ENCODE results near the gene KRTAP5-4. TPM values are rescaled to one million over a fixed set of nuclear protein-coding genes. Genes with fewer than 3 reads are reported as not detected.
"Not testable (repeated sequence)": the region's sequence is repeated elsewhere in the genome, so short reads cannot be mapped to it uniquely, and the experiment has no call there.

Gene KRTAP5-4
- total RNA-seq, 1 donor, result not detected

DNA sequence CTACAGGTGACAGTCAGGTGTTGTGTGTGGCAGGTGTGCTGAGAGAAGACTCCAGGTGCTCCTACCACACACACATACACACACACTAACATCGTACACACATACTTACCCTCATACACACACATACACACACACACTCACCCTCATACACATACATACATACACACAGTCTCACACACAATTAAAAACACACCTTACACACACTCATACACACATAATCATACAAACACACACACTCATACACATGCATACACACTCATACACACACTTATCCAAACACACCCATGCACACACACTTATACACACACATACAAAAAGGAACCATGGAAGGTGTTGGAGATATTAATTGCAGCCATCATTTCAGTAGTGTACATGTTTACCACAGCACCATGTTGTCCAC is 18.3 kb downstream of the KRTAP5-4 start:
- Histone ChIP-seq H3K27me3 (ENCODE audit: insufficient read depth, low read length) (peaks cover 4% of the 10 kb centered on the region), H3K9me3 (ENCODE audit: low read depth, low read length) (no peaks in the 10 kb centered on the region), H3K4me1 (ENCODE audit: insufficient read depth, low read length) (no peaks in the 10 kb centered on the region), H3K4me3 (ENCODE audit: low read length) (no peak overlapping the region)

GRCh38 chr11:1601663-1602062 is 20.3 kb downstream of the KRTAP5-4 start:
- not testable (repeated sequence) for H3K4me1 ChIP-seq (ENCODE audit: insufficient read depth, low read length); H3K27me3 ChIP-seq (ENCODE audit: insufficient read depth, low read length); H3K9me3 ChIP-seq (ENCODE audit: low read depth, low read length); H3K4me3 ChIP-seq (ENCODE audit: low read length)

DNA sequence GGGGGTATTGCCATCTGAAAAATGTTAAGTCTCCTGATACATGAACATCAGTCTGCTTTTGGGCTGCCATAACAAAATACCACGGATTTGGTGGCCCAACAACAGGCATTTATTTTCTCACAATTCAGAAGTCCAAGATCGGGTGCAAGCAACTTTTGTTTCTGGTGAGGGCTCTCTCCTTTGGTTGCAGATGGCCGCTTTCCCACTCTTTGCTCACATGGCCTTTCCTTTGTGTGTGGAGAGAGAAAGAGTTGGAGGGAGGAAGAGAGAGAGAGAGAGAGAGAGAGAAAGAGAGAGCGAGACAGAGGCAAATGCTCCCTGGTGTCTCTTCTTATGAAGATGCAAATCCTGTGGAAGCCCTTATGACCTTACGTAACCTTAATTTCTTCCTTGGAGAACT is 21.3 kb downstream of the KRTAP5-4 start:
- Histone ChIP-seq H3K27me3 (ENCODE audit: insufficient read depth, low read length) (peaks cover 4% of the 10 kb centered on the region), H3K4me3 (ENCODE audit: low read length) (no peak overlapping the region), H3K4me1 (ENCODE audit: insufficient read depth, low read length) (no peaks in the 10 kb centered on the region), H3K9me3 (ENCODE audit: low read depth, low read length) (no peaks in the 10 kb centered on the region)

DNA sequence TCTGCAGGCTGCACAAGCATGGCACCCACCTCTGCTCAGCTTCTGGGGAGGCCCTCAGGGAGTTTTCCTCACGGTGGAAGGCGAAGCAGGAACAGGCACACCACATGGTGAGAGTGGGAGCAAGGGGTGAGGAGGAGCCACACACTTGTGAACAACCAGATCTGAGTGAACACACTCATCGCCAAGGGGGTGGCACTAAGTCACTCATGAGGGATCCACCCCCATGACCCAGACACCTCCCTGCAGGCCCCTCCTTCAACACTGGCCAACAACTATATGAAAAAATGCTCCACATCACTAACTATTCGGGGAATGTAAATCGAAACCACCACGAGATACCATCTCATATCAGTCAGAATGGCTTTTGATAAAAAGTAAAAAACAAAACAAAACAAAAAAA is 23.1 kb downstream of the KRTAP5-4 start:
- H3K9me3 ChIP-seq (ENCODE audit: low read depth, low read length), result no peaks in the 10 kb centered on the region
- H3K4me3 ChIP-seq (ENCODE audit: low read length), result no peak overlapping the region
- peaks cover 8% of the 10 kb centered on the region for H3K27me3 ChIP-seq (ENCODE audit: insufficient read depth, low read length)
- no peaks in the 10 kb centered on the region for H3K4me1 ChIP-seq (ENCODE audit: insufficient read depth, low read length)

DNA sequence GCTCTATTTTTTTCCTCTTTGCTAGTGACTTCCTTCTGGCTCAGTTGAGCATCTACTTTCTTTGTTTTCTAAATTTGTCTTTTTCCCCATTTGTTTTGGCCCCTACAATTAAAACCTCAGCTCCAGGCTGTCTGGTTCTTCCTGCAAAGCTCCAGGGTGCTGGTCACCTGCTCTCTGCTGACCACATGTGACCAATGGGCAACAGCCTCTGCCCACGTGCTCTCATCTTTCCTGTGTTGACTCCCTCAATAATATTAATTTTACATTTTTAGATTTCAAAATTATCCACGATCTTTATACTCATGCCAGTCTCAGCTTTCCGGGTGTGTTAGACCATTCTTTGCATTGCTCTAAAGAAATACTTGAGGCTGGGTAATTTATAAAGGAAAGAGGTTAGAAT is 23.5 kb downstream of the KRTAP5-4 start:
- not testable (repeated sequence) for H3K4me1 ChIP-seq (ENCODE audit: insufficient read depth, low read length); H3K4me3 ChIP-seq (ENCODE audit: low read length); H3K9me3 ChIP-seq (ENCODE audit: low read depth, low read length)
- H3K27me3 ChIP-seq (ENCODE audit: insufficient read depth, low read length), result peaks cover 10% of the 10 kb centered on the region

GRCh38 chr11:1597994-1598380 is 24.0 kb downstream of the KRTAP5-4 start, which contains the start of gene KRTAP5-2:
KRTAP5-2 (minus strand) TSS chr11:1598294; CDS start chr11:1598250, 44 bp downstream.
- Histone ChIP-seq H3K4me1 (ENCODE audit: insufficient read depth, low read length) (no peaks in the 10 kb centered on the region), H3K27me3 (ENCODE audit: insufficient read depth, low read length) (peaks cover 13% of the 10 kb centered on the region), H3K4me3 (ENCODE audit: low read length) (no peak within 1 kb of the TSS), H3K9me3 (ENCODE audit: low read depth, low read length) (no peaks in the 10 kb centered on the region)

DNA sequence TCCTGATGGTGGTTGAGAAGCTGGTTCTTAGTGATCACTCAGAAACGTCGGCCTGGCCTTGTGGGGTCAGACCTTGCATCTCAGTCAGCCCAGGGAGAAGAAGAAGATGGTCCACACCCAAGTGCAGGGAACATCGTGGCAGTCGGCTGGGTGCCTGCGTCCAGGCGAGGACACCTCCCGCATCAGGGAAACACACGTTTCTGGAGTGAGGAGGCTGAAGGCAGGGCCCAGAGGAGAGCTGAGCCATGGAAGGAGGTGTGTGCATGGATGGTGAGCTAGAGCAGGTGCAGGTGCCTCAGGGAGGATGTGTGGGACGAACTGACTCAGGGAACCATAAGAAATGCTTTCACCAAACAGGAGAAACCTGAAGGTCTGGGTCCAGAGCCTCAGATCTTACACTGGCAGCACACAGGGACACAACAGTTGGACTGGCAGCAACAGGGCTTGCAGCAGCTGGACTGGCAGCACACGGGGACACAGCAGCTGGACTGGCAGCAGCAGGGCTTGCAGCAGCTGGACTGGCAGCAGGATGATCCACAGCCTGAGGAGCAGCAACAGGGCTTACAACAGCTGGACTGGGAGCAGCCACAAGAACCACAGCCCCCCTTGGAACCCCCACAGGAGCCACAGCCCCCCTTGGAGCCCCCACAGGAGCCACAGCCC is 24.5 kb downstream of the KRTAP5-4 start:
- Histone ChIP-seq H3K4me3 (ENCODE audit: low read length) (no peak overlapping the region), H3K27me3 (ENCODE audit: insufficient read depth, low read length) (peaks cover 13% of the 10 kb centered on the region), H3K4me1 (ENCODE audit: insufficient read depth, low read length) (no peaks in the 10 kb centered on the region), H3K9me3 (ENCODE audit: low read depth, low read length) (no peaks in the 10 kb centered on the region)

- H3K27me3 ChIP-seq (ENCODE audit: insufficient read depth, low read length), result peaks cover 13% of the 10 kb centered on the region
- not testable (repeated sequence) for H3K9me3 ChIP-seq (ENCODE audit: low read depth, low read length); H3K4me3 ChIP-seq (ENCODE audit: low read length); H3K4me1 ChIP-seq (ENCODE audit: insufficient read depth, low read length)
These were observed 25.3 kb downstream of the KRTAP5-4 start for GRCh38 chr11:1596576-1597121.

DNA sequence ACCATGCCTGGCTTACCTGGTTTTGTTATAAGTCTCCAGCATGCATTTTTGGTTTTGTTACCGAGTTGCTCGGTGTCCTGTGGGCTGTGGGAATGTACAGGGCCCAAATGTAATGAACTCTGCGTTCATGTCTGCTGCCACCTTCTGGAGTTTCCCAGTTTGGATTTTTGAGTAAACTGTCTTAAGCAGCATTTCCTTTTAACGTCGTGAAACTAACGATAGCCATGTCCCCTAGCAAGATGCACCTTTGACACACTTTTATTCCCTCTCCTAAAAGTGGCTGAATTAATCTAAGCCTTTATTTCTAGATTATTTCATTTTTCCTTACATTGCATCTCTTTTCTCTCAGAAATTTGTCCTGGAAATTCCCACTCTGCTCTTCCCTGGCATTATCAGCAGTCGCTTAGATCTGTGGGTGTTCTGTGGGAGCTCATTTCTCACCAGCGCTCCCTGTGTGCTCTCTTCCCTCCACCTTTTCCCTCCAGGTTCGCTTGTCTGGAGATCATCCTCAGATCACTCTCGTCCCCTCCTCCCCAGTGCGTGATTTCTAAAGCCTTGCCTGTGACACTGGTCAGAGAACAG is 25.9 kb downstream of the KRTAP5-4 start:
- H3K4me3 ChIP-seq (ENCODE audit: low read length); H3K9me3 ChIP-seq (ENCODE audit: low read depth, low read length); H3K4me1 ChIP-seq (ENCODE audit: insufficient read depth, low read length): not testable (repeated sequence)
- H3K27me3 ChIP-seq (ENCODE audit: insufficient read depth, low read length), result peaks cover 13% of the 10 kb centered on the region

- H3K27me3 ChIP-seq (ENCODE audit: insufficient read depth, low read length), result peaks cover 9% of the 10 kb centered on the region
- no peaks in the 10 kb centered on the region for H3K9me3 ChIP-seq (ENCODE audit: low read depth, low read length)
- peaks cover 22% of the 10 kb centered on the region for H3K4me1 ChIP-seq (ENCODE audit: insufficient read depth, low read length)
- H3K4me3 ChIP-seq (ENCODE audit: low read length), result no peak overlapping the region
These were observed 29.3 kb downstream of the KRTAP5-4 start for GRCh38 chr11:1592628-1593027.

DNA sequence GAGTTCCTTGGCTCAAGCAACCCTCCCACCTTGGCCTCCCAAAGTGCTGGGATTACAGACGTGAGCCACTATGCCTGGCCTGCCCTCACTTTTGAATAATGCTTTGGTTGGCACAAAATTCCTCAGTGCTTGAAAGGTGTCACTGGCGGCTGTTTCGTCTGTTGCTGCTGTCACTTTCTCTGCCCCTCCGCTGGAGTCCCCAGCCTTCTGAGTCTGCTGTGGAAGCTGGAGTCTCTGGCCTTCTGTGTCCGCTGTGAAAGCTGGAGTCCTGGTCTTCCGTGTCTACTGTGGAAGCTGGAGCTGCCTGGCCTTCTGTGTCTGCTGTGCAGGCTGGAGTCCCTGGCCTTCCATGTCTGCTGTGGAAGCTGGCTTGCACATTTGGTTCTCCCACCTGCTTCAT is 31.9 kb downstream of the KRTAP5-4 start:
- H3K9me3 ChIP-seq (ENCODE audit: low read depth, low read length), result no peaks in the 10 kb centered on the region
- no peak overlapping the region for H3K4me3 ChIP-seq (ENCODE audit: low read length)
- peaks cover 13% of the 10 kb centered on the region for H3K27me3 ChIP-seq (ENCODE audit: insufficient read depth, low read length)
- peaks cover 22% of the 10 kb centered on the region for H3K4me1 ChIP-seq (ENCODE audit: insufficient read depth, low read length)

GRCh38 chr11:1589191-1589963 is 32.6 kb downstream of the KRTAP5-4 start:
- Histone ChIP-seq H3K4me1 (ENCODE audit: insufficient read depth, low read length) (peaks cover 22% of the 10 kb centered on the region), H3K27me3 (ENCODE audit: insufficient read depth, low read length) (peaks cover 11% of the 10 kb centered on the region)
- not testable (repeated sequence) for H3K4me3 ChIP-seq (ENCODE audit: low read length); H3K9me3 ChIP-seq (ENCODE audit: low read depth, low read length)

DNA sequence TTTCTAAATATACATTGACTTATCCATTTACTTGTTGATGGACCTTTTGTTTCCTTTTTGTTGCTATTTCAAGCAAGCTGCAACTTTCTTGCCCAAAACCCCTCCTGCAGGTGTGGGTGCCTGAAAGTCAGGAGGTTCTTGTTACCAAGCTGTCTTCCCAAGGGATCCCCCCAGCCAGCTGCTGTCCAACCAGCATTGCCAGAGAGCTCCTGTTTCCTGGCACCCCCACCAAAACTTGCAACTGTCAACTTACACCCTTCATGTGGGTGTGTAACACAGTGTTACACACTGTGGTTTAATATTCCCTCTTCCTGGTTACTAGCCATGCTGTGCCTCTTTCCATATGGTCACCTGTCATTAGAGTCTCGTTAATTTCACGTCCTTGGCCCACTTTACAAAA is 35.2 kb downstream of the KRTAP5-4 start:
- Histone ChIP-seq H3K27me3 (ENCODE audit: insufficient read depth, low read length) (peaks cover 6% of the 10 kb centered on the region), H3K9me3 (ENCODE audit: low read depth, low read length) (no peaks in the 10 kb centered on the region), H3K4me3 (ENCODE audit: low read length) (no peak overlapping the region), H3K4me1 (ENCODE audit: insufficient read depth, low read length) (peaks cover 22% of the 10 kb centered on the region)

- peaks cover 21% of the 10 kb centered on the region for H3K4me1 ChIP-seq (ENCODE audit: insufficient read depth, low read length)
- not testable (repeated sequence) for H3K27me3 ChIP-seq (ENCODE audit: insufficient read depth, low read length); H3K9me3 ChIP-seq (ENCODE audit: low read depth, low read length); H3K4me3 ChIP-seq (ENCODE audit: low read length)
These were observed 37.1 kb downstream of the KRTAP5-4 start, which contains the start of gene KRTAP5-1 for GRCh38 chr11:1584661-1585370. KRTAP5-1 (minus strand) TSS chr11:1585283; CDS start chr11:1585249, 34 bp downstream.

DNA sequence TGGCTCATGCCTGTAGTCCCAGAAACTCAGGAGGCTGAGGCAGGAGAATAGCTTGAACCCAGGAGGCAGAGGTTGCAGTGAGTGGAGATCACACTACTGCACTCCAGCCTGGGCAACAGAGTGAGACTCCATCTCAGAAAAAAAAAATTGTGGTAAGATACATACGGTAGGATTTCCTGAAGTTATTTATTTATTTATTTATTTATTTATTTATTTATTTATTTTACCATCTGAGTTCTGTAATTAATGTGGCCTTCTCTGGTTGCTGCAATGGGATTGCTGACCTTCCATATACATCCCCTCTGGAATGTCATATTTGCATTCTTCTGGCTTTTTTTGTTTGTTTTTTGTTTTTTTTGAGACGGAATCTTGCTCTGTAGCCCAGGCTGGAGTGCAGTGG is 39.0 kb downstream of the KRTAP5-4 start:
- H3K9me3 ChIP-seq (ENCODE audit: low read depth, low read length); H3K27me3 ChIP-seq (ENCODE audit: insufficient read depth, low read length); H3K4me3 ChIP-seq (ENCODE audit: low read length); H3K4me1 ChIP-seq (ENCODE audit: insufficient read depth, low read length): not testable (repeated sequence)

Data from mononuclear cell (primary cell).